HCT116 (cell line): ENCODE results near the gene PFDN4.

ENCODE experiments used
- CEBPB ChIP-seq: IDR thresholded peaks from 2 replicates; pipeline ENCODE4 v1.6.1; 2012; ENCODE audit warnings: low read depth
- CTCF ChIP-seq, 3 experiments: fragments of 200-600 bp in 1 of 3; sonication (generic) in 1 of 3; IDR thresholded peaks in 2 of 3; conservative IDR thresholded peaks in 1 of 3; 2 replicates each; pipeline ENCODE4 v1.5.1; 2012 to 2017; ENCODE audit warnings: low read depth in 2 of 3, low read length in 2 of 3, antibody characterized with exemption in 1 of 3, borderline replicate concordance in 1 of 3, control low read depth in 1 of 3, mild to moderate bottlenecking in 1 of 3, mixed read lengths in 1 of 3, mixed run types in 1 of 3, moderate library complexity in 1 of 3; ENCODE audit not compliant: insufficient read depth in 1 of 3
- EGR1 ChIP-seq: IDR thresholded peaks from 2 replicates; pipeline ENCODE4 v1.6.1; 2012; ENCODE audit warnings: low read depth
- ELF1 ChIP-seq: IDR thresholded peaks from 2 replicates; pipeline ENCODE4 v1.6.1; 2012; ENCODE audit warnings: low read depth, borderline replicate concordance
- EZH2 ChIP-seq: fragments of 200-600 bp; sonication (generic); IDR thresholded peaks from 2 replicates; pipeline ENCODE4 v1.6.1; 2017; ENCODE audit warnings: antibody characterized with exemption, mixed run types
- EZH2phosphoT487 ChIP-seq: fragments of 200-600 bp; IDR thresholded peaks from 2 replicates; pipeline ENCODE4 v1.6.1; 2018; ENCODE audit warnings: antibody characterized with exemption, borderline replicate concordance
- POLR2A ChIP-seq: IDR thresholded peaks from 2 replicates; pipeline ENCODE4 v1.7.0; 2011; ENCODE audit warnings: borderline replicate concordance; ENCODE audit not compliant: insufficient read depth, insufficient read length; ENCODE audit errors: extremely low read depth
- POLR2AphosphoS5 ChIP-seq: IDR thresholded peaks from 2 replicates; pipeline ENCODE4 v1.6.1; 2011; ENCODE audit warnings: mild to moderate bottlenecking, low read depth, low read length, moderate library complexity
- RAD21 ChIP-seq: IDR thresholded peaks from 2 replicates; pipeline ENCODE4 v1.6.1; 2012; ENCODE audit warnings: low read depth, mild to moderate bottlenecking
- TCF7L2 ChIP-seq: IDR thresholded peaks from 2 replicates; pipeline ENCODE4 v1.7.0; 2011; ENCODE audit warnings: borderline replicate concordance, inconsistent platforms; ENCODE audit not compliant: insufficient read depth, insufficient read length; ENCODE audit errors: extremely low read depth
- YY1 ChIP-seq: IDR thresholded peaks from 2 replicates; pipeline ENCODE4 v1.6.1; 2011; ENCODE audit warnings: low read length, low read depth, moderate library complexity, mild to moderate bottlenecking; ENCODE audit not compliant: insufficient replicate concordance; ENCODE audit errors: extremely low read depth
- ZBTB33 ChIP-seq: IDR thresholded peaks from 2 replicates; pipeline ENCODE4 v1.6.1; 2011; ENCODE audit warnings: mild to moderate bottlenecking, low read length, moderate library complexity; ENCODE audit not compliant: insufficient replicate concordance; ENCODE audit errors: extremely low read depth

GRCh38 chr20:54227751-54228150 lies 19.9 kb downstream of the PFDN4 start:
- no peak for TF ChIP-seq ELF1
- TF ChIP-seq TCF7L2 = no peak
- TF ChIP-seq POLR2AphosphoS5 = no peak
- TF ChIP-seq CTCF (IDR thresholded peaks at IDR 0.05 in 2 of 3, conservative IDR thresholded peaks at IDR 0.05 in 1 of 3; ENCODE audit: borderline replicate concordance in 1 of 3, insufficient read depth in 1 of 3, low read depth in 2 of 3, low read length in 2 of 3) = no peak
- no peak for TF ChIP-seq POLR2A
- TF ChIP-seq EGR1 = no peak
- TF ChIP-seq RAD21 = no peak
- no peak for TF ChIP-seq EZH2
- no peak for TF ChIP-seq EZH2phosphoT487
- no peak for TF ChIP-seq CEBPB
- TF ChIP-seq YY1 = no peak
- TF ChIP-seq ZBTB33 = no peak
